GM19372 (cell line): ENCODE measurements around the gene CDH18.

ENCODE experiments used
- ATAC-seq: cut with Tn5 transposase; IDR thresholded peaks from one replicate; pipeline ENCODE4 v1.9.1; 2021; ENCODE audit warnings: mild to moderate bottlenecking, low read depth, moderate library complexity; ENCODE audit not compliant: unreplicated experiment

CDH18 gene

GRCh38 chr5:19928562-19929421 is 59.2 kb downstream of the CDH18 start:
- no peak for ATAC-seq

- ATAC-seq = no peak
Measured at GRCh38 chr5:19927919-19928318, 60.1 kb downstream of the CDH18 start.

DNA sequence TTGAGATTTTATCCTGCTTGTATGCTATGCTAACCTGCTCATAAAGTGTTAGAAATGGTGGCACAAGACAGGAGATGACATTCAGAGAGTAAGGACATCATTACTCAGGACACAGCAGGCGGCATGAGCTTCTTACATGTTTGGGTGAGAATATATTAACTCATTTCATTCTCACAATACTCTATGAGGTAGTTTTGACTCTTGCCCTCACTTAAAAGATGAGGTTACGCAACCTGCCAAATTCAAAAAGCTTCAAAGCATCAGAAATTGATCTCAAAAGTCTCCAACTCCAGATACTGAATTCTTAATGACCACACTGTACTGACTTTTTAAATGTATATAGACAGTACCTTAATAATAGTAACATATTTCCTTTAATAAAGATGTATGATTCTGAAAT is 60.8 kb downstream of the CDH18 start:
- no peak for ATAC-seq

DNA sequence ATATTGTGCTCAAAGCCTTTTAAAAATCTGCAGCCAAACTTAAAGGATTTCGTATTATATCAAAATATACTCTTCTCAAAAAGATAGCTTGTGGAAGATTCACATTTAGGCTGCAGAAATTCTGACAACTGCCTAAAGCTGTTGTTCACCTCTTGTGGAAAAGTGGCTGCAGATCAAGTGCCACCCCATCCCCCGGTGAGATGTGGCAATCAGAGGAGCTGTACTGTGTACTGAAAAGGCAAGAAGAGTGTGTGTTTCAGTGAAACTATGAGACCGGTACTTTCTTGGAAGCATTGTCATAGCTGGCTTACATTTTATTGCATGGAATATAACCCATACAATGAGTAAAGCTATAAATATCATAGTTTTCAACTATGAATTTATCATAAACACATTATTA is 64.3 kb downstream of the CDH18 start:
- no peak for ATAC-seq

- no peak for ATAC-seq
Measured at GRCh38 chr5:19920761-19921160, 67.2 kb downstream of the CDH18 start.

DNA sequence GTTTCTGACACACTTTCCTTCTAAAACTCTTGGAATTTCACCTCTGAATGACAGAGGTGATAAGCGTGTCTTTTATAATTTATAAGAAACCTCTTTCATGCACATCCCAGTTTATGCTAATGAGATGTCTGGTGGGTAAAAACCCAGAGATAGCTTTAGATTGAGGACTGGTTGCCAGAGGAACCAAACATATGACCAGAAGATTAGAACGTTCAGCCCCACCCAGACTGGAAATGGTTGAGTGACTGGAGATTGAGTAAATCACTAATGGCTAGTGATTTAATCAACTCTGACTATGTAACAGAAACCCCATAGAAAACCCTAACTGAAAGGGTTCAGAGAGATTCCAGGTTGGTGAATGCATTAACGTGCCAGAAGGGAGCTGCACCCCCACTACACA is 69.2 kb downstream of the CDH18 start:
- no peak for ATAC-seq

GRCh38 chr5:19917588-19918122 is 70.3 kb downstream of the CDH18 start:
- no peak for ATAC-seq

DNA sequence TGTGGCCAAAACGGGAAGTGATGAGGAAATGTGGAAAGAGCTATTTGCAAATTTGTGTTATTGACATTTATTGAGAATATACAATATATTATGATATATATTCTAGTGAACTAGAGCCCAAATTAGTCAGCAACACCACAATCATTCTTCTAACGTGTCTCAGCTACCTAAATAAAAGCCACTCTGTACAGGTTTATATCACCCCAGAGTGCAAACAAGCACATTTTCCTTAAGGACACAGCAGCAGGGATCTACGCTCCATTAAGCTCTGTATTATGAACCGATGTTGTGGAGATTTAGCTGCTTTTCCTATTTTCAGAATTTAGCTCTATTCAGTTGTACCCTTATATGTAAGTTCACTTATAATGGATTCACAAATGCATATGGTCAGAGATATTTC is 77.9 kb downstream of the CDH18 start:
- ATAC-seq = no peak

DNA sequence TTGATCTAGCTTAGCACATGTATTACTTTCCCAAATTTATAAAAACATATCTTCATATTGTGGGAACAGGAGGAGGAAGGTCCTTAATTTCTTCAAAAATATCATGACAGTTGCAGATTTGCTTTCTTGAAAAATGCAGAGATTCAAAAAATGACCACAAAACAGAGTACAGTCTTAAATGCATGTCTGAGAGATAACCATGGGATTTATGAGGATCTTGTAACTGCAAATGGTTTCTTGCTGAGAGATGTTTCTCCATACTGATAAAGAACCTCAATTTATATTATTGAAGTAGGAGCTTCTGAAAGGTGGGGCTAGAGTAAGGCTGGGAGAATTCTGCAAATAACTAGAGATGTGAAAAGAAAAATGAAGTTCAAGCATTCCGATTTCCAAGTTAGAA is 83.2 kb downstream of the CDH18 start:
- no peak for ATAC-seq

GRCh38 chr5:19903611-19904010 is 84.4 kb downstream of the CDH18 start:
- no peak for ATAC-seq

DNA sequence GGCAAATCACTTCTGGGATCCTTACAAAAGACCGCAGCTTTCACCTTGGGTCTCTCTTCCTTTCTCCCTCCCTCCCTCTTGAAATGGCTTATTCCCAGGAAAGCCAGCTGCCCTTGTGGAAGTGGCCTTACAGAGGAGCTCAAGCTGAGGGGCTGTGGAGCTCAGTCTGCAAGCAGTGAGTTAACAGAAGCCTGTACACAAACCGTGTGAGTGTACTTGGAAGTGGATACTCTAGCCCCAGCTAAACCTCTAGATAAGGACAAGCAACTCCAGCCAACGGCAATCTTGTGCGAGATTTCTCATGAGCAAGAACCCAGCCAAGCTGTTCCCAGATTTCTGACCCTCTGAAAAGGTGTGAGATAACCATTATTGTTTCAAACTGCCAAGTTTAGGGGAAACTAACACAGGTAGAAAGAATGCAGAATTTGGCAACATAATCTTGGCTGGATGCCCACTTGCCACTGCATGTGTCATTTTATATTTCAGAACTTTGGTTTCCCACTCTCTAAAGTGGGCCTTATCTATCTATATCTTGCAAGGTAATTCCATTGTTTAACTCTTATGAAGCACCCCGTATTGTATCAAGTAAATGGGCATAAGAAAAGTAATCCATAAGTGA is 85.6 kb downstream of the CDH18 start:
- no peak for ATAC-seq

DNA sequence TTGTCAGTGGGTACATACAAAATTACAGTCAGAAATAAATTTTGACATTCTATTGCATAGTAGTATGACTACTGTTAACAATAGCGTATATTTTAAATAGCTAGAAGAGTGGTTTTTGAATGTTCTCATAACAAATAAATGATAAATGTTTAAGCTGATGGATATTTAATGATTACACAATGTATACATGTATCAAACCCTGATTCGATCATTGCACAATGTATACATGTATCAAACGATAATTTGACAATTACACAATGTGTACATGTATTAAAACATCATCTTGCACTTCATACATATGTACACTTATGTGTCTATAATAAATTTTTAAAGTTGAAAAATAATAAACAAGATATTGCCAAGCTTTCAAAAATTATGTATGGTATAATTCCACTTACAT is 87.7 kb downstream of the CDH18 start:
- no peak for ATAC-seq

- ATAC-seq = no peak
Measured at GRCh38 chr5:19891658-19892057, 96.3 kb downstream of the CDH18 start.

- no peak for ATAC-seq
Measured at GRCh38 chr5:19886123-19886917, 101.7 kb downstream of the CDH18 start.

GRCh38 chr5:19885040-19885824 is 102.8 kb downstream of the CDH18 start:
- no peak for ATAC-seq

- ATAC-seq = no peak
Measured at GRCh38 chr5:19880859-19881436, 107.1 kb downstream of the CDH18 start.

GRCh38 chr5:19880458-19880857 is 107.5 kb downstream of the CDH18 start:
- no peak for ATAC-seq

DNA sequence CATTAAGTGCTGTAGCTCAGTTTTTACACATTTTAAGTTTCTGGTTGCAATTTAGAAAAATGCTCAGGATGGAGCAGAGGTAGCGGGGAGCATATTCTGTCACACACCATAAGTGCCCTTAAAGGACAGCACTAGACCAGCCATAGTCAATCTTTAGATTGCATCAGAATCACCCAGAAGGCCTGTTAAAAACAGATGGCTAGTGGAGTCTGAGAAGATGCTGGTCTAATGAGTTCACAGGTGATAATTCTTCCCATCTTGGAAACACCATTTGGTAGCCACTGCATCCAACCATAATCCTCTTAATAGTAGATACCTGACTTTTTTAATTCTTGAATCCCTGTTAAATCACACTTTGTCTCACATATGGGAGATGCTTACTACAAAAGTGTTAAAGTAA is 113.2 kb downstream of the CDH18 start:
- no peak for ATAC-seq

DNA sequence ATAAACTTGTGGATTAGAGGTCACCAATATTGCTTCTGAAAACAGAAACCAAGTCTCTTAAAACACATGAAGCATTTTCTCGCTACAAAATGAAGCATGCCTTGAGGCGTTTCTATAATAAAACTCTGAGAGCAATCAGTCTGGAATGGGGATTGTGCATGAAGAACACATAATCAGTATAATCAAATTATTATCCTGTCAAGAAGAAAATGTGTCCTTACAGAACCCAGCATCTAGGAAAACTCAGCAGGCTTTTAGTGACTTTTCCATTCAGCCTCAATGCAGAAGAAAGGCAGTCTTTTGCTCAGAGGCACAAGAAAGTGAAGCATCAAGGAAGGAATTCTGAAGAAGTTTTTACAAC is 121.9 kb downstream of the CDH18 start:
- ATAC-seq = no peak
